ENCODE results near the gene PCF11.
"Not testable (repeated sequence)": the region's sequence is repeated elsewhere in the genome, so short reads cannot be mapped to it uniquely, and the experiment has no call there.

The PCF11 gene

DNA sequence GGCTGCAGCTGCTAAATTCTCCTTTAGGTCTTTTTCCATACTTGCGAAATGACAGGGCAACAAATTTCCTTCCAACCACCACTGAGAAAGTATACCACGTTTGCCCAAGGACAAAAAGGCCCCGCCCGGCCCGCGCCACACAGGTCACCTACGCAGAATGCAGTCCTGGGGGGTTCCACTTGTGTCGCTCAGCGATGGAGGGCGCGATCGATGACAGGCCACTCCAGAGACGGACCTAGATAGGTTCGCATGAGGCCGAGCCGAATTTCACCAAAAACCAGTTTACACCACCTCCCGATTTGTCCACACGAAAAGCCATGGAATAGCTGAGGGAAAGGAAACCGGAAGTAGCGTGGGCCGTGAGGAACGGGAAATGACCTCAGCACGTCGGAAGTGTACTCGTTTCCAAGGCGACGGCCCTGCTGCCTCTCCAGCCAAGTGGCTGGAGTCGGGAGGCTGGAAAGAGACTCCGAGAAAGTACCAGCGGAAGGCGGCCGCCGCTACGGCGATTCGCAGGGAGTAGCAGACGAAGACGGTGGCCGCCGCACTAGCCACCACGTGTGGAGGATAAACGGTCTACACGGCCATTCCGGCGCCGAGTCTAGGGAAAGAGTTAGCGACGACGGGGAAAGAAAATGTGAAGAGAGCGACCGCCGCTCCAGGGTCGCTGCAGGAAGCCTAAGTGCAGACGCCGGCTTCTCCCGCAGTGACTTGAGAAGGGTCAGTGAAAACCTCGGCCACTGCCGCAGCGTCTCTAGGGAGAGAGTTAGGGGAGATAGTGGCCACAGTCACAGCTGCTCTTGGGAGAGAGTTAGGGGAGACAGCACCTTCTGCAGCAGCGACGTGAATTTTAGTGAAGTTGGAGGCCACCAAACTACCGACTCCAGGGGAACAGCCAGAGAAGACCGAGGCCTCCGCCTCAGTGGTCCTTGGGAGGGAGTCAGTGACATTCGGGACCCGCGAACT lies 36.7 kb downstream of the PCF11 start, which contains the start of gene ANKRD42:
Gene ANKRD42 (plus strand): TSS at position 398 of the 966 bp plus-strand sequence. CDS start 959 bp downstream, outside the sequence.
- peak; percentile 83 for DNase-seq

DNA sequence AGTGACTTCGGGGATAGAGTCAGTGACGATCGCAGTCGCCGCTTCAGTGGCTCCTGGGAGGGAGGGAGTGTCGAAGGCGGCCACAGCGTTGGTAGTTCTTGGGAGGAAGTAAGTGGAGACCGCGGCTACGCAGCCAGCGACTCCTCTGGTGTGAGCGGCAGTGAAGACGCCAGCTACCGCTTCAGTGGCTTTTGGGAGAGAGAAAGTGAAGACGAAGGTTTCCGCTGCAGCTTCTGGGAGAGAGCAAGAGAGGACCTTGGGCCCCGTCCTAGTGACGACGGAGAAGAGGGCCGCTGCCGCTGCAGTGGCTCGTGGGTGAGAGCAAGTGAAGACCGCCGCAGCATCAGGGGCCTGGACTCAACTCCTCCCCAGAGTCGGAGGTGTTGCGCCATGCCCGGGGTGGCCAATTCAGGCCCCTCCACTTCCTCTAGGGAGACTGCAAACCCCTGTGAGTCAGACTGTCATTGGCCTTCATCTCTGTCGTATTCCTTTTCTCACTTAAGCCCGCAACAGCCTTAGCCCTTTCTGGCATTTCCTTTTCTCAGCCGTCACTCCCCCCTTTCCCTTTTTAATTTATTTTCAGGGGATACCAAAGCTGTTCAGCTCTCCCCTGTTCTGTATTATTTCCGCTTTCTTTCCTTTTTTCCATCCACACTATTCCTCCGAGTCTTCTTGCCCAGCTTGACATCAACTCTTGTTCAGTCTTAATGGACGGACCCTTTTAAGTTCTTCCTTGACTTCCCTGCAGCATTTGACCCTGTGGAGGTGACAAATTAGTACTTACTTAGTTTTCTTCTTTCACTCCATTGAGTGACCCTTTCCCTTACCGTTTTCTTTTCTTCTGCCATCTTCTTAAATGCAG lies 37.6 kb downstream of the PCF11 start:
- peak; percentile 52 for DNase-seq

GRCh38 chr11:83195143-83195466 lies 38.2 kb downstream of the PCF11 start:
- no peak for DNase-seq

- no peak for DNase-seq
Measured at GRCh38 chr11:83195649-83196048, 38.7 kb downstream of the PCF11 start.

- DNase-seq = no peak
Measured at GRCh38 chr11:83200035-83200434, 43.1 kb downstream of the PCF11 start.

DNA sequence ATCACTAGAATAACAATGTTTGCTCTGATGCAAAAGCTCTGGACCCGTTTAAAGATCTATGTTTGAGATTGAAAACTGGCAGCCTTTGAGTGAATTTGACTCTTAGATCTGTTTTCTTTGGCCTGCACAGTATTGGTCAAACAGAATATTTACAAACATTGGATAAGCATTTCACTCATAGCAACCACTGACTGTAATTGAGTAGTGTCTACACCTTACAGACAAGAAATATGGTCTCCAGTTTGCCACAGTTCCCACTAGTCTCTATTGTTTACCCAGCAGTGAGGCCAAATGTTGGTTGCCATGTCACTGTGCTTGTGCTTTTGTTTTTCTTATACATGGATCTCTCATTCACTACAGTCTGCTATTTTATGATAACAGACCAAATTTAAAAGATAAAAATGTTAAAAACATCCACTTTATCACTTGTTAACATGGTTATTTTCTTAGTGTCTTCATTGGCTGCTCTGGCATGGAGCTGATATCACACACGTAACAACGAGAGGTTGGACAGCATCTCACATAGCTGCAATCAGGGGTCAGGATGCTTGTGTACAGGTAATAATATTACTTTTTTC lies 48.8 kb downstream of the PCF11 start:
- no peak for DNase-seq

DNA sequence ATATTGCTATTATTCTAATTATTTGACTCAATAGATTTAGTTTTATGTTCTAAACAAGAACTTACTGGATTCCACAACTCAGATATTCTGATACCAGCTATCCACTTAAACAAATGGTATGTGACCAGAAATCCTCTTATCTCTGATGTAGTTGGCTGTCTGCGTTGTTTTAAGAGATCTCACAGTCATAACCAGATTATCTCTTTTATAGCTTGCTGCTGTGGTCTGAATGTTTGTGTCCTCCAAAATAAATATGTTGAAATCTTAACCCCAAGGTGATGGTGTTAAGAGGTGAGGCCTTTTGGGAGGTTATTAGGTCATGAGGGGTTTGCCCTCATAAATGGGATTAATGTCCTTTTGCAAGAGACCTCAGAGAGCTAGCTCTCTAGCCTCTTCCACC lies 49.3 kb downstream of the PCF11 start:
- DNase-seq = no peak

- DNase-seq = not testable (repeated sequence)
Measured at GRCh38 chr11:83206771-83207382, 49.9 kb downstream of the PCF11 start.

DNA sequence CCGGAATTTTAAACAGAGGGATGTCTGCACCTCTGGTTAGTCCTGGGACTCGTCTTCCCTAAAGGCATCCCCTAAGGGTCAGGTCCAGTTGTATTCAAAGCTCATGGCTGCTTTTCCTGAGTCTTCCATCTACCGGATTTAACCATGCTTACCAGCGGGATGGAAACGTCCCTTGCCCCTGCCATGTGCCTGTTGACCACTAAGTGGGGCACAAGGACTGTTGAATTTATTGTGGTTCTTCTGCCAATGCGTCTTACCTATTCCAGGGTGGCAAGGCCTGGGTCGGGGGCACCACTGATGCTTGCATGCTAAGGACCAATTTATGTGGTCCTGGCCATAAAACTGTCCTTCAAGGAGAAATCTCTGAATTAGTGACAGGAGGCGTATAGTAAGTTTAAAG lies 62.2 kb downstream of the PCF11 start:
- DNase-seq = no peak

DNA sequence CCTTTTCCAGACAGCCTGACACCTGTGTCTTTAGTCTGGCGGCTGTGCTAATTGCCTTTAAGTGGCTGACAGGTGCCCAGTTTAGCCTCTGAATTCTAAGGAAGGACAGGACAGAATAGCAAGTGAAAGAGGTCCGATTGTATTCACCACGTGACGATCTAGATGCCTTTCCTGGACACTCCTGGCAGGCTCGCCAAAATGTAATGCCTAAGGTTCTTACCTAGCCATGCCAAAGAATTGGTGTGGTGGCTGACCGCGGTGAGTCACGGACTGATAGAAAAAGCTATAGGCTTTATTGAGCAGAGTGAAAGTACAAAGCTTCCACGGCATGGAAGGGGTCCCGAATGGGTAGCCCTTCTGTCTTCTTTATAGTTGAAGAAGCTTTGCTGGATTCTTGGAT lies 63.3 kb downstream of the PCF11 start:
- no peak for DNase-seq

DNA sequence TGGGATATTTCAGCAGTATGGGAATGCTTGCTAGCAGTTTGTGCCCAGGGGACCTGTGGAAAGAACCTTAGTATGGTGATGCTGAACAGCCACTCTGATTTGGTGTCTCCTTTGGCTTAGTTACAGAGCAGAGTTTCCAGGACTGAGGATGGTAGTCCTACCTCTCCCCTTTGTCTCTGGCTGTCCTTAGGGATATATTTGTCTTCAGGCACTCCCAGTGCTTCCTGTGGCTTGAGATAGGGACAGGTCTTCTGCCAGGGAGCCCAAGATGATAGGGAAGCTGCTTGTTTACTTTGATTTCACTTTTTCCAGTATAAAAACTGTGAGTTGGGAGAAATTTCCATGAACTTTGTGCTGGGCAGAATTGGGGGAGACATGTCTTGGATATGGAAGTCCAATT lies 64.8 kb downstream of the PCF11 start:
- no peak for DNase-seq

DNA sequence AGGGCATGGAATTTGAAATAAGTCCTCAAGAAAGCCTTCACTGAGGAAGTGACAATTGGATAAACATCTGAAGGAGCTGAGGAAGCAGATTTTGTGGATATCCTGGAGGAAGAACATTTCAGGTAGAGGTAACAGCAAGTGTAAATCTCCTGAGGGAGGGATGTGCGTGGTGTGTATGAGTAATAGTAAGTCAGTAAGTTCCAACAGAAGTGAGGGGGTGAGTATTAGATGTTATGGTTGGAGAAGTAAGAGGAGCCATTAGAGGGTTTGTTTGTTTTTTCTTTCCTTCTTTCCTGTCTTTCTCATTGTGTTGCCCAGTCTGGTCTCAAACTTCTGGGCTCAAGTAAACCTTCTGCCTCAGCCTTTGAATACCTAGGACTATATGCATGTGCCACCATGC lies 65.6 kb downstream of the PCF11 start:
- no peak for DNase-seq

DNA sequence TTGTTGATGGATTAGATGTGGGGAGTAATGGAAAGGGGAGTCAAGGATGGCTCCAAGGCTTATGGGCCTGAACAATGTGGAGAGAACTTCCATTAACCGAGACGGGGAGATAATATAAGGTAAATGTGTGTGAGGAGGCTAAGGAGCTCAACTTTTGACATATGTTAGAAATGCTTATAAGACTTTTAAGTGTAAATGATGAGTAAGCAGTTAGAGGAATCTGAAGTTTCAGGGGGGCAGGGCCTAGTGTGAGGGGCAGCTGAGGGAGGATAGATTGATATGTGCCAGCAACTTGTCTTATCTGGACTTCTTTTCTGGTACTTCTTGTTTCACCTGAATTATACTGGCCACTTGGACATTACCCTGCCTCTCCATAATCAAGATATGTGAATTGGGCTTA lies 66.5 kb downstream of the PCF11 start:
- DNase-seq = no peak

DNA sequence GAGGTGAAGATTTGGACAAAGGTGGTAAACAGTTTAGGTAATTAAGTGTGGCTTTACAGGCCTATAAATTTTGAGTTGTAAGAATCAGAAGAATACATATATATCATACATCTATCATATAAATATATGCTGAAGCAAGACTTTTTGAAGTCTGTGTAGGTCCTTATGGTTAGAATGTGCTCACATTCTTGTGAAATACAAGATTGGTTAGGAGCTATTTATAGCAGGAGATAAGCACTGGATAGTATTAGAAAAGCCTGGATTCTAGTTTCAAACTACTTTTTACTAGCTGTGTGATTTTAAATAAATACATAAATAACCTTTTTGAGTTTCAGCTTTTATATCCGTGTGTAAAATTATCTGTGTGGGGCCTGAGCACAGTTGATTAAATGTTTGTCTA lies 78.9 kb downstream of the PCF11 start:
- no peak for DNase-seq

Measured in activated naive CD4-positive, alpha-beta T cell treated with anti-CD3 and anti-CD28 coated beads, Interleukin-2, amount 50 U/mL, for 16 hours (primary cell).